DND-41 (cell line): Measurements from ENCODE around the gene SLFNL1.
A peak's percentile ranks its signal among the peaks of the same experiment; 100 is the strongest.

Experiments
- ATAC-seq: fragments of 200-7000 bp; cut with Tn5 transposase; 3 replicates; pipeline ENCODE4 v1.9.1; 2021; ENCODE audit warnings: low read depth; ENCODE audit not compliant: insufficient read depth
- DNase-seq: peaks from one replicate; pipeline ENCODE4 v3.0.0-alpha.2; 2020
- H2AFZ ChIP-seq: 2 replicates; pipeline ENCODE4 v1.6.0; 2012; ENCODE audit warnings: low read depth, low read length
- H3K27ac ChIP-seq: 2 replicates; pipeline ENCODE4 v1.5.1; 2012; ENCODE audit warnings: low read length, inconsistent platforms
- H3K27me3 ChIP-seq: fragments of 200-600 bp; sonication (generic); 2 replicates; pipeline ENCODE4 v1.6.0; 2012; ENCODE audit warnings: low read length, mild to moderate bottlenecking, inconsistent platforms; ENCODE audit not compliant: insufficient read depth, poor library complexity
- H3K36me3 ChIP-seq: 2 replicates; pipeline ENCODE4 v1.5.1; 2012; ENCODE audit warnings: low read length, inconsistent platforms; ENCODE audit not compliant: insufficient read depth
- H3K4me1 ChIP-seq: 2 replicates; pipeline ENCODE4 v1.5.1; 2012; ENCODE audit warnings: mild to moderate bottlenecking, low read length; ENCODE audit not compliant: insufficient read depth
- H3K4me2 ChIP-seq: 2 replicates; pipeline ENCODE4 v1.6.0; 2012; ENCODE audit warnings: mild to moderate bottlenecking, moderate library complexity, low read length, inconsistent platforms; ENCODE audit not compliant: insufficient read depth
- H3K4me3 ChIP-seq, 2 experiments: fragments of 200-600 bp in 1 of 2; shearing (Covaris generic) in 1 of 2; 2 replicates each; pipeline ENCODE4 v1.5.1; 2012 to 2016; ENCODE audit warnings: inconsistent platforms in 2 of 2, low read length in 2 of 2, mild to moderate bottlenecking in 2 of 2, low read depth in 1 of 2, moderate library complexity in 1 of 2
- H3K79me2 ChIP-seq: 2 replicates; pipeline ENCODE4 v1.6.0; 2012; ENCODE audit warnings: low read length, inconsistent platforms; ENCODE audit not compliant: insufficient read depth
- H3K9ac ChIP-seq: 2 replicates; pipeline ENCODE4 v1.6.0; 2012; ENCODE audit warnings: low read depth, mild to moderate bottlenecking, inconsistent platforms, low read length, moderate library complexity
- H3K9me3 ChIP-seq: 2 replicates; pipeline ENCODE4 v1.5.1; 2012; ENCODE audit warnings: low read length, moderate library complexity, mild to moderate bottlenecking, inconsistent platforms; ENCODE audit not compliant: insufficient read depth, severe bottlenecking
- H4K20me1 ChIP-seq: 2 replicates; pipeline ENCODE4 v1.6.0; 2012; ENCODE audit warnings: low read length; ENCODE audit not compliant: insufficient read depth
- CTCF ChIP-seq: IDR thresholded peaks from 2 replicates; pipeline ENCODE4 v1.5.1; 2012; ENCODE audit warnings: borderline replicate concordance, low read length, moderate library complexity, mild to moderate bottlenecking; ENCODE audit not compliant: poor library complexity, severe bottlenecking; ENCODE audit errors: extremely low read depth
- EZH2 ChIP-seq: IDR thresholded peaks from 3 replicates; pipeline ENCODE4 v1.6.1; 2012; ENCODE audit warnings: borderline replicate concordance, low read depth, mild to moderate bottlenecking, moderate library complexity, low read length, inconsistent platforms; ENCODE audit not compliant: severe bottlenecking

The SLFNL1 gene

DNA sequence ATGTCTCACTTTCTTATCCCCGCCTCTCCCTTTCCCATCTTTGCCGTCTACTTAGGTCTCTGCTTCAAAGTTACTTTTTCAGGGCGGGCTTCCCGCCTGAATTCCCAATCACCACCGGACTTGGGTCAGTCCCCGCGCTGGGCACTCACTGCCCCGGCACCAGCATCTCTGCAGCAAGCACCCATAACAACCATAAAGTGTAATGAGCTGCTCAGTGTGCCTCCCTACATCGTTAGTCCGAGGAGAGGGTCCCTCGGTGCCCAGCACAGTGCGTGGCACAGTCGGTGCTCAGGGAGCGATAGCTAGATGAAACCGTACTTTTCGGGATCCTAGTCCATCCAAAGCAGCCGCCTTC, 42.7 kb downstream of the SLFNL1 start:
- Histone ChIP-seq H3K79me2 (peaks cover 43% of the 10 kb centered on the region), H3K27ac (peak overlapping the region; percentile 87), H3K36me3 (peaks cover 27% of the 10 kb centered on the region), H3K9me3 (no peaks in the 10 kb centered on the region), H3K4me3 (peak overlapping the region in 1 of 2 experiments; percentile 88; a peak in 3 of 4 replicates), H3K9ac (peak overlapping the region; percentile 95), H3K4me2 (peak overlapping the region; percentile 96), H4K20me1 (peaks cover 33% of the 10 kb centered on the region; the same call in 1 of the 2 replicates), H2AFZ (peak overlapping the region; percentile 98), H3K4me1 (peaks cover 31% of the 10 kb centered on the region), H3K27me3 (no peaks in the 10 kb centered on the region)
- TF ChIP-seq EZH2 (no peak), CTCF (no peak)
- ATAC-seq (no peak), DNase-seq (no peak)

DNA sequence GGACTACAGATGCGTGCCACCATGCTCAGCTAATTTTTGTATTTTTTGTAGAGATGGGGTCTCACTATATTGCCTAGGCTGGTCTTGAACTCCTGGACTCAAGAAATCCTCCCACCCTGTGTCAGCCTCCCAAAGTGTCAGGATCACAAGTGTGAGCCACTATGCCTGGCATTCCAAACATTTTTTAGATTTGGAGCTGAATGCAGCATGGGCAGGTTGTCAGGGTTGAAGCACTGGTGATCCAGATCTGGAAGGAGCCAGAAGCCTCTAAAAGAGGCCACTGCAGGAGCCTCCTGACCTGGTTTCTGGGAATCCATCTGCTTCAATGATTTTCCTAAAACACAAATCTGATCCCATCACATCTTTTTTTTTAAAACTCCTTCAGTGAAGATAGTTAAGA, 43.8 kb downstream of the SLFNL1 start:
- Histone ChIP-seq H3K4me2 (no peak overlapping the region), H3K27ac (no peak overlapping the region), H2AFZ (no peak overlapping the region), H3K36me3 (peaks cover 16% of the 10 kb centered on the region), H4K20me1 (peaks cover 22% of the 10 kb centered on the region; the same call in 1 of the 2 replicates), H3K27me3 (no peaks in the 10 kb centered on the region), H3K9me3 (no peaks in the 10 kb centered on the region), H3K79me2 (peaks cover 31% of the 10 kb centered on the region), H3K4me1 (peaks cover 26% of the 10 kb centered on the region), H3K4me3 (no peak overlapping the region), H3K9ac (no peak overlapping the region)
- DNase-seq (no peak), ATAC-seq (no peak)
- TF ChIP-seq EZH2, result no peak
- no peak for TF ChIP-seq CTCF

DNA sequence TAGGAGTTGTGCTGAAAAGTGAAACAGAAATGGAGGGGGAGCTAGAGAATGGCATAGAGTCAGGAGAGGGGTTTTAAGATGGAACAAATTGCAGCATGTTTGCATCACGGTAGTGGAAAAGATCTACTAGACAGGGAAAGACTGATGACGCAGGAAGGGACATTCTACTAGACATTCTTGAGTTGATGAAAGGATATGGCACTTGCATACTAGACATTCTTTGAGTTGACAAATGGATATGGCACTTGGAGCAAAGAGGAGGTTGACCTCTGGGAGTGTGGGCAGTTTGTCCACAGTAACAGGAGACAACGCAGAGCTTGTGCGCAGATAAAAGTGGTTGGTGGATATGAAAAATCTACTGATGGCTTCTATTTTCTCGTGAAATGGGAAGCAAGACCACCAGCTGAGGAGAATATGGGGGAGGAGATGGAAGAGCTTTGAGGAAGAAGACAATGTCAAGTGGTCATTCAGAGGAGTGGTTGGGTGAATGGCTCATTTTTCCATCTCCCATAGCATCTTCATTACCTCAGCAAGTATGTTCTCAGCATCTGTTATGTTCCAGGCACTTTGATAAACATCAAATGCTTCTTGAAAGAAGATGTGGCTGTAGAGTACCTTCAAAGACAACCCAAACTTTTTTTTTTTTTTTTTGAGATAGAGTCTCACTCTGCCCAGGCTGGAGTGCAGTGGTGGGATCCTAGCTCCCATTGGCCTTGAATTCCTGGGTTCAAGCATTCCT, 44.4 kb downstream of the SLFNL1 start:
- H3K9me3 ChIP-seq, result no peaks in the 10 kb centered on the region
- H3K9ac ChIP-seq, result no peak overlapping the region
- DNase-seq, result no peak
- no peak overlapping the region for H3K27ac ChIP-seq
- no peak for TF ChIP-seq CTCF
- TF ChIP-seq EZH2, result no peak
- peaks cover 12% of the 10 kb centered on the region for H3K36me3 ChIP-seq
- H2AFZ ChIP-seq, result no peak overlapping the region
- no peak overlapping the region for H3K4me3 ChIP-seq
- H3K4me1 ChIP-seq, result peaks cover 23% of the 10 kb centered on the region
- no peak overlapping the region for H3K4me2 ChIP-seq
- no peak for ATAC-seq
- no peaks in the 10 kb centered on the region for H3K27me3 ChIP-seq
- H4K20me1 ChIP-seq, result peaks cover 16% of the 10 kb centered on the region; the same call in 1 of the 2 replicates
- peaks cover 25% of the 10 kb centered on the region for H3K79me2 ChIP-seq
